Neural progenitor cell (in vitro differentiated cells): ENCODE data around the gene CDK5R1. TPM values are rescaled to one million over a fixed set of nuclear protein-coding genes. Genes with fewer than 3 reads are reported as not detected.

Source experiments
- DNase-seq: peaks from one replicate; pipeline ENCODE4 v3.0.0-alpha.2; 2016; ENCODE audit warnings: low spot score
- H2AFZ ChIP-seq: fragments of 200-600 bp; sonication (generic); replicated peaks from 2 replicates; pipeline ENCODE4 v1.6.1; 2016; ENCODE audit warnings: antibody characterized with exemption
- H3F3A ChIP-seq: fragments of 200-600 bp; sonication (generic); 2 replicates; pipeline ENCODE4 v1.6.1; 2016; ENCODE audit warnings: antibody characterized with exemption, low read depth
- H3K27ac ChIP-seq: fragments of 200-600 bp; sonication (generic); 2 replicates; pipeline ENCODE4 v1.5.1; 2016; ENCODE audit warnings: mild to moderate bottlenecking
- H3K27me3 ChIP-seq: fragments of 200-600 bp; sonication (generic); 2 replicates; pipeline ENCODE4 v1.6.1; 2016; ENCODE audit warnings: mild to moderate bottlenecking, moderate library complexity
- H3K36me3 ChIP-seq: fragments of 200-600 bp; sonication (generic); 2 replicates; pipeline ENCODE4 v1.5.1; 2016
- H3K4me1 ChIP-seq: fragments of 200-600 bp; sonication (generic); 2 replicates; pipeline ENCODE4 v1.6.1; 2016; ENCODE audit warnings: mixed run types
- H3K4me2 ChIP-seq: fragments of 200-600 bp; sonication (generic); 2 replicates; pipeline ENCODE4 v1.6.1; 2016
- H3K4me3 ChIP-seq: fragments of 200-600 bp; sonication (generic); 2 replicates; pipeline ENCODE4 v1.5.1; 2016
- H3K79me2 ChIP-seq: fragments of 200-600 bp; sonication (generic); 2 replicates; pipeline ENCODE4 v1.6.1; 2016; ENCODE audit warnings: low read depth
- H3K9ac ChIP-seq: fragments of 200-600 bp; sonication (generic); 2 replicates; pipeline ENCODE4 v1.6.1; 2016
- H3K9me3 ChIP-seq: fragments of 200-600 bp; sonication (generic); 2 replicates; pipeline ENCODE4 v1.5.1; 2016; ENCODE audit warnings: low read depth
- H4K20me1 ChIP-seq: fragments of 200-600 bp; sonication (generic); 2 replicates; pipeline ENCODE4 v1.6.1; 2016; ENCODE audit warnings: low read depth
- H3K27ac Mint-ChIP-seq: 3 replicates; pipeline ENCODE4 v1.8.0; 2021; ENCODE audit warnings: mixed read lengths
- H3K27me3 Mint-ChIP-seq: 2 replicates; pipeline ENCODE4 v1.8.0; 2022; ENCODE audit warnings: low read depth, mild to moderate bottlenecking, inconsistent platforms, moderate library complexity, mixed read lengths; ENCODE audit not compliant: insufficient read depth
- H3K36me3 Mint-ChIP-seq: 3 replicates; pipeline ENCODE4 v1.8.0; 2021; ENCODE audit warnings: mixed read lengths
- H3K4me1 Mint-ChIP-seq: 3 replicates; pipeline ENCODE4 v1.8.0; 2021; ENCODE audit warnings: mixed read lengths
- H3K4me3 Mint-ChIP-seq: 3 replicates; pipeline ENCODE4 v1.8.0; 2021; ENCODE audit warnings: mild to moderate bottlenecking, moderate library complexity, mixed read lengths
- H3K9me3 Mint-ChIP-seq: 3 replicates; pipeline ENCODE4 v1.8.0; 2020; ENCODE audit warnings: mixed read lengths
- EZH2 ChIP-seq: fragments of 200-600 bp; sonication (generic); IDR thresholded peaks from 2 replicates; pipeline ENCODE4 v1.6.1; 2017; ENCODE audit warnings: antibody characterized with exemption, mild to moderate bottlenecking, moderate library complexity
- EZH2phosphoT487 ChIP-seq: fragments of 200-600 bp; sonication (generic); IDR thresholded peaks from 2 replicates; pipeline ENCODE4 v1.6.1; 2017; ENCODE audit warnings: antibody characterized with exemption
- total RNA-seq: library from RNA; depleted of rRNA; stranded (reverse); fragments of >200 nt; gene quantifications from 2 replicates; pipeline ENCODE4 v1.2.3, GENCODE V29; 2015; ENCODE audit warnings: low replicate concordance
- TF ChIP-seq, protein P1 (sequence below): fragments of 200-600 bp; sonication (generic); IDR thresholded peaks from 2 replicates; pipeline ENCODE4 v1.5.1; 2017; ENCODE audit warnings: antibody characterized with exemption, mild to moderate bottlenecking

CDK5R1 gene
- total RNA-seq, 1 donor from 2014 or later, result 6.9 TPM

- peak overlapping the region; percentile 50 for H3K4me3 Mint-ChIP-seq
- no peaks in the 10 kb centered on the region for H3K4me1 ChIP-seq
- no peak overlapping the region for H3K27ac Mint-ChIP-seq
- no peak for TF ChIP-seq EZH2
- no peak for TF ChIP-seq EZH2phosphoT487
- TF ChIP-seq, protein P1, sequence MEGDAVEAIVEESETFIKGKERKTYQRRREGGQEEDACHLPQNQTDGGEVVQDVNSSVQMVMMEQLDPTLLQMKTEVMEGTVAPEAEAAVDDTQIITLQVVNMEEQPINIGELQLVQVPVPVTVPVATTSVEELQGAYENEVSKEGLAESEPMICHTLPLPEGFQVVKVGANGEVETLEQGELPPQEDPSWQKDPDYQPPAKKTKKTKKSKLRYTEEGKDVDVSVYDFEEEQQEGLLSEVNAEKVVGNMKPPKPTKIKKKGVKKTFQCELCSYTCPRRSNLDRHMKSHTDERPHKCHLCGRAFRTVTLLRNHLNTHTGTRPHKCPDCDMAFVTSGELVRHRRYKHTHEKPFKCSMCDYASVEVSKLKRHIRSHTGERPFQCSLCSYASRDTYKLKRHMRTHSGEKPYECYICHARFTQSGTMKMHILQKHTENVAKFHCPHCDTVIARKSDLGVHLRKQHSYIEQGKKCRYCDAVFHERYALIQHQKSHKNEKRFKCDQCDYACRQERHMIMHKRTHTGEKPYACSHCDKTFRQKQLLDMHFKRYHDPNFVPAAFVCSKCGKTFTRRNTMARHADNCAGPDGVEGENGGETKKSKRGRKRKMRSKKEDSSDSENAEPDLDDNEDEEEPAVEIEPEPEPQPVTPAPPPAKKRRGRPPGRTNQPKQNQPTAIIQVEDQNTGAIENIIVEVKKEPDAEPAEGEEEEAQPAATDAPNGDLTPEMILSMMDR, result no peak
- H2AFZ ChIP-seq, result no peak overlapping the region
- H3K9ac ChIP-seq, result no peak overlapping the region
- H3K9me3 ChIP-seq, result no peaks in the 10 kb centered on the region
- H3K27ac ChIP-seq, result no peak overlapping the region
- no peaks in the 10 kb centered on the region for H3K36me3 ChIP-seq
- H3K36me3 Mint-ChIP-seq, result no peaks in the 10 kb centered on the region
- H3K4me1 Mint-ChIP-seq, result peaks cover 29% of the 10 kb centered on the region
- DNase-seq, result no peak
- H3K4me3 ChIP-seq, result no peak overlapping the region
- no peaks in the 10 kb centered on the region for H3K27me3 ChIP-seq
- H3K27me3 Mint-ChIP-seq, result no peaks in the 10 kb centered on the region
- H3K79me2 ChIP-seq, result no peaks in the 10 kb centered on the region
- H4K20me1 ChIP-seq, result no peaks in the 10 kb centered on the region
- H3F3A ChIP-seq, result no peaks in the 10 kb centered on the region
- H3K9me3 Mint-ChIP-seq, result peaks cover 4% of the 10 kb centered on the region
- no peak overlapping the region for H3K4me2 ChIP-seq
These were observed 9.7 kb downstream of the CDK5R1 start for GRCh38 chr17:32496395-32497073.

GRCh38 chr17:32497431-32498205 is 10.8 kb downstream of the CDK5R1 start:
- no peak for DNase-seq

DNA sequence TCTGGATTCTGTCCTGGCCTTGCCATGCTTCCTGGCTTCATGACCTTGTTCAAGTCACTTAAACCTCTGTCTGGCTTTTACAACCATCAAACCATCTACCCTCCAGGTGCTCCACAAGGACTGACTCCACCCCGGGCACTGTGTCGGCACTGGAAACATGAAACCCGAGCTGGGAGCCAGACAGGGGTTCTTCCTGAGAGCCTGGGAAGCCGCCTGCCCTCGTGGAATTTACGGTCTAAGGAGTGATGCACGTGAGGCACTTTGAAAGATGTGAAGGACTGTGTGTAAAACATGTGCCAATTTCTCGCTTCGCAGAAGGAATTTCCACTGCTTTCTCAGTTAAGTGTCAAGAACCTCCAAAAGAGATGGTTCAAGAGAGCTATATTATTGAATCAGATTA is 11.6 kb downstream of the CDK5R1 start:
- no peaks in the 10 kb centered on the region for H3F3A ChIP-seq
- Mint-ChIP-seq H3K27me3 (peaks cover 3% of the 10 kb centered on the region), H3K36me3 (no peaks in the 10 kb centered on the region), H3K4me3 (no peak overlapping the region), H3K9me3 (peaks cover 4% of the 10 kb centered on the region), H3K27ac (no peak overlapping the region), H3K4me1 (peaks cover 23% of the 10 kb centered on the region)
- no peak for DNase-seq
- no peaks in the 10 kb centered on the region for H3K36me3 ChIP-seq
- H3K9ac ChIP-seq, result no peak overlapping the region
- H3K9me3 ChIP-seq, result no peaks in the 10 kb centered on the region
- H3K27me3 ChIP-seq, result no peaks in the 10 kb centered on the region
- no peaks in the 10 kb centered on the region for H4K20me1 ChIP-seq
- no peak overlapping the region for H3K4me3 ChIP-seq
- no peaks in the 10 kb centered on the region for H3K4me1 ChIP-seq
- H3K79me2 ChIP-seq, result no peaks in the 10 kb centered on the region
- H3K4me2 ChIP-seq, result no peak overlapping the region
- H2AFZ ChIP-seq, result no peak overlapping the region
- no peak overlapping the region for H3K27ac ChIP-seq
- TF ChIP-seq EZH2 (no peak), EZH2phosphoT487 (no peak)
- TF ChIP-seq, protein P1, result no peak

More at GRCh38 chr17:32497431-32498205, 10.8 kb downstream of the CDK5R1 start:
- H3K4me1 Mint-ChIP-seq, result peaks cover 21% of the 10 kb centered on the region
- peaks cover 2% of the 10 kb centered on the region for H3K27me3 Mint-ChIP-seq
- H3K4me3 Mint-ChIP-seq, result peak overlapping the region; percentile 36
- Histone ChIP-seq H3K9ac (no peak overlapping the region), H3K79me2 (no peaks in the 10 kb centered on the region), H3K27ac (no peak overlapping the region), H3K27me3 (no peaks in the 10 kb centered on the region), H3F3A (no peaks in the 10 kb centered on the region), H3K9me3 (no peaks in the 10 kb centered on the region), H3K4me3 (no peak overlapping the region), H3K4me1 (no peaks in the 10 kb centered on the region), H2AFZ (no peak overlapping the region), H3K4me2 (no peak overlapping the region), H4K20me1 (no peaks in the 10 kb centered on the region), H3K36me3 (no peaks in the 10 kb centered on the region)
- no peaks in the 10 kb centered on the region for H3K36me3 Mint-ChIP-seq
- TF ChIP-seq EZH2, result no peak
- no peak for TF ChIP-seq EZH2phosphoT487
- TF ChIP-seq, protein P1, result peak; percentile 31
- H3K27ac Mint-ChIP-seq, result no peak overlapping the region
- peaks cover 4% of the 10 kb centered on the region for H3K9me3 Mint-ChIP-seq
